K562 (cell line): ENCODE data around the gene MYO16. TPM values are rescaled to one million over a fixed set of nuclear protein-coding genes. Genes with fewer than 3 reads are reported as not detected.

Source experiments
- ATAC-seq: fragments of 200-7000 bp; cut with Tn5 transposase; 3 replicates; pipeline ENCODE4 v1.9.1; 2020; ENCODE audit warnings: moderate library complexity
- BruUV-seq: library from RNA; stranded (reverse); fragments of 400-500 nt; replicated peaks from 2 replicates; lab custom pipeline; 2021; lab: Mats Ljungman, UMichigan
- CTCF ChIA-PET: fragments of 300-600 bp; formaldehyde crosslinking; extraction: SDS; loops from one replicate; lab custom pipeline; 2021; ENCODE audit warnings: low intra/inter-chr PET ratio; lab: Yijun Ruan, JAX
- POLR2A ChIA-PET: fragments of 300-600, 350-650 bp; sonication (Branson Sonifier 250); formaldehyde crosslinking; extraction: SDS; loops from one replicate; lab custom pipeline; 2021; ENCODE audit warnings: antibody characterized with exemption, inconsistent platforms; lab: Yijun Ruan, JAX
- DNase-seq, 4 experiments: peaks; one replicate each; pipeline versions ENCODE4 v3.0.0 to v3.0.0-alpha.2; 2011 to 2018; ENCODE audit warnings: low spot score in 3 of 4, mixed read lengths in 3 of 4; ENCODE audit errors: extremely low read depth in 1 of 4
- FAIRE-seq: peaks from 2 replicates; lab custom pipeline; 2011; peaks lifted over from hg19 to GRCh38; lab: Jason Lieb, UNC
- H2AFZ ChIP-seq: 2 replicates; pipeline ENCODE4 v1.6.0; 2011; ENCODE audit warnings: low read depth, low read length, control low read depth, inconsistent platforms
- H3K27ac ChIP-seq: fragments of 200-600 bp; 3 replicates; pipeline ENCODE4 v1.8.0; 2011; ENCODE audit warnings: low read depth, mild to moderate bottlenecking, control low read depth, inconsistent platforms, low read length, moderate library complexity, mixed read lengths; ENCODE audit errors: extremely low read depth
- H3K27me3 ChIP-seq, 2 experiments: fragments of 300-600 bp in 1 of 2; 2 replicates in 1 of 2; 3 replicates in 1 of 2; pipeline versions ENCODE4 v1.6.0 to v1.8.0; 2011; ENCODE audit warnings: inconsistent platforms in 2 of 2, low read length in 2 of 2, mild to moderate bottlenecking in 1 of 2, mixed read lengths in 1 of 2, moderate library complexity in 1 of 2; ENCODE audit not compliant: control insufficient read depth in 2 of 2, insufficient read depth in 2 of 2
- H3K36me3 ChIP-seq: fragments of 300-600 bp; 3 replicates; pipeline ENCODE4 v1.8.0; 2011; ENCODE audit warnings: mild to moderate bottlenecking, low read length, inconsistent platforms; ENCODE audit not compliant: control insufficient read depth, insufficient read depth
- H3K4me1 ChIP-seq, 2 experiments: fragments of 200-600 bp in 1 of 2; replicated peaks in 1 of 2; 2 replicates in 1 of 2; 3 replicates in 1 of 2; pipeline versions ENCODE4 v1.5.1 to v1.8.0; 2011; ENCODE audit warnings: inconsistent platforms in 2 of 2, low read length in 2 of 2, mild to moderate bottlenecking in 1 of 2, mixed read lengths in 1 of 2, moderate library complexity in 1 of 2; ENCODE audit not compliant: control insufficient read depth in 2 of 2, insufficient read depth in 2 of 2
- H3K4me2 ChIP-seq: 2 replicates; pipeline ENCODE4 v1.6.1; 2011; ENCODE audit warnings: low read length, control low read depth, inconsistent platforms, mixed read lengths; ENCODE audit not compliant: insufficient read depth
- H3K4me3 ChIP-seq: fragments of 200-600 bp; sonication (generic), shearing (Covaris generic); 2 replicates; pipeline ENCODE4 v1.5.1; 2016; ENCODE audit warnings: control low read depth, inconsistent platforms
- H3K79me2 ChIP-seq: fragments of 200-600 bp; 3 replicates; pipeline ENCODE4 v1.8.0; 2011; ENCODE audit warnings: low read length, inconsistent platforms; ENCODE audit not compliant: control insufficient read depth, insufficient read depth
- H3K9ac ChIP-seq, 2 experiments: 2 replicates each; pipeline versions ENCODE4 v1.6.0 to v1.6.1; 2011; ENCODE audit warnings: low read depth in 2 of 2, low read length in 2 of 2, control low read depth in 1 of 2, inconsistent platforms in 1 of 2, mild to moderate bottlenecking in 1 of 2, mixed read lengths in 1 of 2; ENCODE audit not compliant: insufficient read depth in 1 of 2
- H3K9me1 ChIP-seq: one replicate; pipeline ENCODE4 v1.6.0; 2011; ENCODE audit warnings: inconsistent platforms, mild to moderate bottlenecking, low read length, moderate library complexity; ENCODE audit not compliant: control insufficient read depth, insufficient read depth
- H3K9me3 ChIP-seq: replicated peaks from 2 replicates; pipeline ENCODE4 v1.5.1; 2011; ENCODE audit warnings: low read depth, low read length, inconsistent platforms; ENCODE audit not compliant: control insufficient read depth, insufficient read depth
- H4K20me1 ChIP-seq: replicated peaks from 2 replicates; pipeline ENCODE4 v1.6.1; 2011; ENCODE audit warnings: low read length, inconsistent platforms, mixed read lengths; ENCODE audit not compliant: control insufficient read depth, insufficient read depth
- CBX2 ChIP-seq: fragments of 200-600 bp; sonication (generic); IDR thresholded peaks from one replicate; pipeline ENCODE4 v1.6.1; 2012; ENCODE audit warnings: mild to moderate bottlenecking, low read length, inconsistent platforms; ENCODE audit not compliant: insufficient read depth, poor library complexity, severe bottlenecking
- CCAR2 ChIP-seq: fragments of 200-400 bp; formaldehyde crosslinking; IDR thresholded peaks from 2 replicates; pipeline ENCODE4 v1.6.1; 2017; ENCODE audit warnings: mild to moderate bottlenecking, low read depth, low read length
- FOXK2 ChIP-seq, 2 experiments: fragments of 450-650 bp; IDR thresholded peaks in 1 of 2; conservative IDR thresholded peaks in 1 of 2; 2 replicates each; pipeline ENCODE4 v1.6.1; 2016; ENCODE audit warnings: low read depth in 2 of 2, mild to moderate bottlenecking in 1 of 2
- GATA2 ChIP-seq: sonication (generic); formaldehyde crosslinking; IDR thresholded peaks from 2 replicates; pipeline ENCODE4 v1.4.0; 2020; ENCODE audit warnings: mild to moderate bottlenecking, missing genetic modification reagents
- HDGF ChIP-seq: fragments of 450-650 bp; IDR thresholded peaks from 2 replicates; pipeline ENCODE4 v1.6.1; 2016
- NFYB ChIP-seq: IDR thresholded peaks from 2 replicates; pipeline ENCODE4 v1.6.1; 2011; ENCODE audit warnings: mild to moderate bottlenecking, moderate library complexity; ENCODE audit not compliant: insufficient read length; ENCODE audit errors: extremely low read depth
- NRF1 ChIP-seq, 2 experiments: fragments of 450-650 bp; IDR thresholded peaks in 1 of 2; conservative IDR thresholded peaks in 1 of 2; 2 replicates each; pipeline ENCODE4 v1.6.1; 2014; ENCODE audit warnings: mild to moderate bottlenecking in 2 of 2
- PHB ChIP-seq: fragments of 250-450 bp; sonication (Bioruptor Pico); IDR thresholded peaks from 2 replicates; pipeline ENCODE4 v1.5.0; 2021
- PHF20 ChIP-seq: fragments of 450-650 bp; IDR thresholded peaks from 2 replicates; pipeline ENCODE4 v1.6.1; 2018; ENCODE audit not compliant: partially characterized antibody
- ZNF146 ChIP-seq: IDR thresholded peaks from one replicate; pipeline ENCODE4 v1.6.1; 2018; ENCODE audit warnings: missing compliant biosample characterization; ENCODE audit not compliant: unreplicated experiment
- ZNF197 ChIP-seq: fragments of 200-800 bp; sonication (Bioruptor generic); IDR thresholded peaks from 2 replicates; pipeline ENCODE4 v1.6.1; 2016; ENCODE audit warnings: low read depth, missing genetic modification characterization, missing compliant biosample characterization
- ZNF311 ChIP-seq: fragments of 250-450 bp; sonication (Bioruptor Pico); IDR thresholded peaks from 2 replicates; pipeline ENCODE4 v1.4.0; 2020; ENCODE audit warnings: mild to moderate bottlenecking, moderate library complexity
- WGBS: fragments of 100-300 bp; shearing (Covaris generic); methylation state at CpG from one replicate; pipeline ENCODE4 v1.1.6; 2016; ENCODE audit warnings: low coverage, mixed read lengths; ENCODE audit not compliant: insufficient coverage; ENCODE audit errors: missing lambda C conversion rate; 5-methylcytosine and 5-hydroxymethylcytosine counted together
- in situ Hi-C: fragments of 300-500 bp; cut with MboI; formaldehyde crosslinking; loops from 4 replicates; pipeline ENCODE4 v1.15.0; 2018; ENCODE audit warnings: inconsistent platforms, mixed read lengths
- intact Hi-C: fragments of 100-400 bp; cut with micrococcal nuclease; formaldehyde crosslinking; loops from 2 replicates; pipeline ENCODE4 v1.14.2; 2022
- polyA plus RNA-seq, 8 experiments: library from polyadenylated mRNA; depleted of rRNA in 4 of 8; stranded (reverse) in 5 of 8; unstranded in 3 of 8; fragments of >200 nt; fragmentation: Nextera tagmentation in 2 of 8; fragmentation: Illumina TruSeq in 1 of 8; extraction: Ambion mirVana in 2 of 8; extraction: Trizol in 1 of 8; gene quantifications; 2 replicates each; pipeline versions ENCODE4 v1.2.1 to v1.2.3, GENCODE V29; 2011 to 2014; ENCODE audit warnings: inconsistent platforms in 1 of 8, missing spikeins in 1 of 8
- total RNA-seq, 7 experiments: library from RNA; depleted of rRNA in 6 of 7; stranded (reverse); fragments of >200 nt in 6 of 7; fragmentation: Illumina TruSeq in 2 of 7; extraction: Trizol in 2 of 7; gene quantifications; 2 replicates each; pipeline versions ENCODE4 v1.2.1 to v1.2.3, GENCODE V29; 2011 to 2021; ENCODE audit warnings: low replicate concordance in 1 of 7
- TF ChIP-seq, protein P1 (sequence below), 2 experiments: fragments of 450-650 bp; IDR thresholded peaks; 2 replicates each; pipeline ENCODE4 v1.6.1; 2016
- TF ChIP-seq, protein P2 (sequence below): fragments of 200-800 bp; sonication (Bioruptor generic); IDR thresholded peaks from 2 replicates; pipeline ENCODE4 v1.6.1; 2017; ENCODE audit warnings: missing genetic modification characterization, missing compliant biosample characterization
- TF ChIP-seq, protein P3 (sequence below): fragments of 250-450 bp; sonication (Bioruptor Pico); IDR thresholded peaks from 2 replicates; pipeline ENCODE4 v1.5.0; 2021; ENCODE audit warnings: mild to moderate bottlenecking, moderate library complexity

Gene MYO16
- total and polyA plus RNA-seq, 9 of the 15 experiments (the other 6 are each of a cell fraction or from before 2014, with no cell fraction given): 4.3 to 45.7 (median 12.1) TPM

DNA sequence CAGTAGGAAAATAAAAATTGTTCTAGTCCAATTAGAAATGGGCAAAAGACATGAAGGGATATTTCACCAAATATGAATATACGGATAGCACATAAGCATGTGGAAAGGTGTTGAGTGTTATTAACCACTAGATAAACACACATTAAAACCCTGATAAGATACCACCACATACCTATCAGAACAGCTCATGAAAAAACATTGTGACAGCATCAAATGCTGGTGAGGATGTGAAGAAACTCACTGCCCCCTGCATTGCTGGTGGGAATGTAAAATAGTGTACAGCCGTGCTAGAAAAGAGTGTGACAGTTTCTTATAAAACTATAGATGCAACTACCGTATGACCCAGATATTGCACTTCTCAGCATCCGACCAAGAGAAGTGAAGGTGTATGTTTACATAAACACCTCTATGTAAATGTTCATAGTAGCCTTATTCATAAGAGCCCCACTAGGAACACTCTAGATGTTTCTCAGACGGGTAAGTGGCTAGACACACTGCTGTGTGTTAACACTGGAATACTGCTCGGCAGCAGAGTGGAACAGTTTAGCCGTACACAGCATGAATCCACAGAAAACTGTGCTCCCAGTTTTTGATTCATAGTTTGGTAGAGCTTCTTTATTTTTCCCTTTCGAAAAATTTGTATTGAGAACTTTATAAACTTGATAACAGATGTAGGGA is 321.1 kb downstream of the MYO16 start:
- no TSS peak for BruUV-seq
- Histone ChIP-seq H3K36me3 (no peaks in the 10 kb centered on the region), H3K4me1 (no peaks in the 10 kb centered on the region), H3K79me2 (no peaks in the 10 kb centered on the region), H3K27me3 (no peaks in the 10 kb centered on the region), H3K9ac (no peak overlapping the region), H3K9me3 (no peaks in the 10 kb centered on the region), H3K27ac (no peak overlapping the region), H2AFZ (no peak overlapping the region), H4K20me1 (no peaks in the 10 kb centered on the region), H3K4me2 (no peak overlapping the region), H3K9me1 (no peaks in the 10 kb centered on the region), H3K4me3 (no peak overlapping the region)
- 58% methylated on average over 8 of the region's 8 CpGs for WGBS
- TF ChIP-seq PHB (CRISPR knock-in tag) (no peak), CBX2 (no peak), PHF20 (no peak), GATA2 (CRISPR knock-in tag) (no peak), CCAR2 (no peak), NFYB (no peak), ZNF146 (no peak), HDGF (no peak), ZNF311 (CRISPR knock-in tag) (no peak), NRF1 (conservative IDR thresholded peaks at IDR 0.05 in 1 of 2, IDR thresholded peaks at IDR 0.05 in 1 of 2) (no peak), ZNF197 (CRISPR knock-in tag) (no peak), FOXK2 (conservative IDR thresholded peaks at IDR 0.05 in 1 of 2, IDR thresholded peaks at IDR 0.05 in 1 of 2; ENCODE audit: low read depth in 2 of 2) (no peak)
- TF ChIP-seq, protein P1, sequence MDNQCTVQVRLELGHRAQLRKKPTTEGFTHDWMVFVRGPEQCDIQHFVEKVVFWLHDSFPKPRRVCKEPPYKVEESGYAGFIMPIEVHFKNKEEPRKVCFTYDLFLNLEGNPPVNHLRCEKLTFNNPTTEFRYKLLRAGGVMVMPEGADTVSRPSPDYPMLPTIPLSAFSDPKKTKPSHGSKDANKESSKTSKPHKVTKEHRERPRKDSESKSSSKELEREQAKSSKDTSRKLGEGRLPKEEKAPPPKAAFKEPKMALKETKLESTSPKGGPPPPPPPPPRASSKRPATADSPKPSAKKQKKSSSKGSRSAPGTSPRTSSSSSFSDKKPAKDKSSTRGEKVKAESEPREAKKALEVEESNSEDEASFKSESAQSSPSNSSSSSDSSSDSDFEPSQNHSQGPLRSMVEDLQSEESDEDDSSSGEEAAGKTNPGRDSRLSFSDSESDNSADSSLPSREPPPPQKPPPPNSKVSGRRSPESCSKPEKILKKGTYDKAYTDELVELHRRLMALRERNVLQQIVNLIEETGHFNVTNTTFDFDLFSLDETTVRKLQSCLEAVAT (IDR thresholded peaks at IDR 0.05): no peak
- TF ChIP-seq, protein P2, sequence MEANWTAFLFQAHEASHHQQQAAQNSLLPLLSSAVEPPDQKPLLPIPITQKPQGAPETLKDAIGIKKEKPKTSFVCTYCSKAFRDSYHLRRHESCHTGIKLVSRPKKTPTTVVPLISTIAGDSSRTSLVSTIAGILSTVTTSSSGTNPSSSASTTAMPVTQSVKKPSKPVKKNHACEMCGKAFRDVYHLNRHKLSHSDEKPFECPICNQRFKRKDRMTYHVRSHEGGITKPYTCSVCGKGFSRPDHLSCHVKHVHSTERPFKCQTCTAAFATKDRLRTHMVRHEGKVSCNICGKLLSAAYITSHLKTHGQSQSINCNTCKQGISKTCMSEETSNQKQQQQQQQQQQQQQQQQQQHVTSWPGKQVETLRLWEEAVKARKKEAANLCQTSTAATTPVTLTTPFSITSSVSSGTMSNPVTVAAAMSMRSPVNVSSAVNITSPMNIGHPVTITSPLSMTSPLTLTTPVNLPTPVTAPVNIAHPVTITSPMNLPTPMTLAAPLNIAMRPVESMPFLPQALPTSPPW (CRISPR knock-in tag): no peak
- TF ChIP-seq, protein P3, sequence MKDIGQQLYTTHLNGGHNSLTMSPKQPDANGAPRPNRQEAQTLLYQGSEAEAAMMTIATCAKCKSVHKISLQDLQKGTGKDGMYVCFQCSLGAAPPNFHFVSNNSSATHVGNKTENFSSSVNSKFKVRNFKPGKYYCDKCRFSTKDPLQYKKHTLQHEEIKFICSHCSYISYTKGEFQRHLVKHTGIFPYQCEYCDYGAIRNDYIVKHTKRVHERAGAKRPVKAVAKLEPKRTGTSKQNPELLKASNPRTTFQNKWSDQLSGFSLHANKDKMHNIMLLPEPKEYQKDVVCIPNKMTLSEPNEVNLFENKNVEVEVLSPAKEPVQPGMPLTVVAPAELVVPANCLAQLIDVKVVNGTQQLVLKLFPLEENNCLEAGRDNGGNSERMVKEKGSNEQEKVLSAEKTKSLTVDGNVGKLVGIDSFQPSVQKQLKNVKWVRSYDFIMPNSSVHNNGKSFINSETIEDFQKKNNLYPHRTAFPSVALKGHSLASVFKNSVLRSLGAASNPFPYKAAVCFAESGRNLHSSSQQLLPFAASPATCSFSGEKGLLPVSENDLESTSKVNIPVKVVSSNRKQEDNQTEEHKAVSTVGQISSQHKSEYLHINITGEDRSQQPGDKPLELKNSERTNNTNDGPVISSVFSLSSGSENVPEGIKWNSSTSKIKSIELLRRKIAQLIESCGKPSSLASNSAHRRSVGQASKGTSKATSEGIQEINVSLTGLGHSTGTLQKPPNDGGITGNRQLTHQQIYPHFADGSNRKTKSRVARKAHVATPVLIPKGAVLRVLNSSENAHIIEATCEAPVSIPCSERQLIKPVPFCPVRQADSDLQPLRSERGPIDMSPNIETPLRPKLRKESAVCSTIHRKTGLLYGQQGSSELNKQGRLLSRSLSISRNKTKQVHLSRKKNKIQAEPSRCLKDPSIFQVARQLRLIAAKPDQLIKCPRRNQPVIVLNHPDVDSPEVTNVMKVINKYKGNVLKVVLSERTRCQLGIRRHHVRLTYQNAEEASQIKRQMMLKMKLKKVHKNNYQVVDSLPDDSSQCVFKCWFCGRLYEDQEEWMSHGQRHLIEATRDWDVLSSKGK: no peak
- ChIA-PET CTCF (no interaction called here), POLR2A (no interaction called here)
- DNase-seq (no peak), ATAC-seq (no peak), FAIRE-seq (no peak)
- in situ Hi-C loops (loop anchor here (25.0 kb wide), 1 partner anchor 1162 kb away; no protein-coding TSS in a partner anchor), intact Hi-C loops (no loop called here)
